ENCODE results near the gene DAGLA. TPM values are rescaled to one million over a fixed set of nuclear protein-coding genes. Genes with fewer than 3 reads are reported as not detected.
"Not testable (repeated sequence)": the region's sequence is repeated elsewhere in the genome, so short reads cannot be mapped to it uniquely, and the experiment has no call there.

Gene DAGLA
- total and polyA plus RNA-seq, 3 donors from 2014 or later = 5.1 to 8.3 (median 7.1) TPM

DNA sequence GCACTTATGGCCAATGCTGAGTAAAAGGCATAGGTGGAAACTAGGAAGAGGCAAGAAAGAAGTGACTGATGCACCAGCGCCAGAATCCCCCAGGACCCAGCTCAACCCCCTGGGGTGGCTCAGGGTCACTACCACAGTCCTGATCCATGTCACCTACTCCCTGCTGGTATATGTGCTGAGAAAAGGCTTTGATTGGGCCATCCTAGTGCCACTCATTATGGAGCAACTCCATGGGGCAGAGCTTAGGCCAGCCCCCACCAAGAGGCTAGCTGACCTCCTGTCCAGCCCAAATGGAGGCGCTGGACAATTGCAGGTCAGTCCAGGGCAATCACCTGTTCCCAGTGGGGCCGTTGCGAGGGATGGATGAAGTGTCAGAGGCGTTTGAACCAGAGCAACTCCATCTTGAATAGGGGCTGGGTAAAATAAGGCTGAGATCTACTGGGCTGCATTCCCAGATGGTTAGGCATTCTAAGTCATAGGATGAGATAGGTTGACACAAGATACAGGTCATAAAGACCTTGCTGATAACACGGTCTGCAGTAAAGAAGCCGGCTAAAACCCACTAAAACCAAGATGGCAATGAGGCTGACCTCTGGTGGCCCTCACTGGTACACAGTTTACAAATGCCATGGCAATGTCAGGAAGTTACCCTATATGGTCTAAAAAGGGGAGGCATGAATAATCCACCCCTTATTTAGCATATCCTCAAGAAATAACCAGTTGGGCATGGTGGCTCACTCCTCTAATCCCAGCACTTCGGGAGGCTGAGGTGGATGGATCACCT lies 20.6 kb upstream of the DAGLA start:
- Histone ChIP-seq H3K4me3 (no peak overlapping the region), H3K9me3 (no peaks in the 10 kb centered on the region), H3K4me1 (no peaks in the 10 kb centered on the region), H3K36me3 (ENCODE audit: low read depth, missing control alignments) (no peaks in the 10 kb centered on the region), H3K27ac (no peak overlapping the region), H3K27me3 (no peaks in the 10 kb centered on the region)
- TF ChIP-seq POLR2A (IDR thresholded peaks at IDR 0.05) = no peak
- no peak for TF ChIP-seq CTCF (IDR thresholded peaks at IDR 0.05)
- intact Hi-C loops (cut with DNase I; ENCODE audit: low total_unique reads) = no loop called here
- no peak for DNase-seq
- WGBS, 2 donors = 80 to 83% methylated on average over 5 to 8 of the region's 8 CpGs

DNA sequence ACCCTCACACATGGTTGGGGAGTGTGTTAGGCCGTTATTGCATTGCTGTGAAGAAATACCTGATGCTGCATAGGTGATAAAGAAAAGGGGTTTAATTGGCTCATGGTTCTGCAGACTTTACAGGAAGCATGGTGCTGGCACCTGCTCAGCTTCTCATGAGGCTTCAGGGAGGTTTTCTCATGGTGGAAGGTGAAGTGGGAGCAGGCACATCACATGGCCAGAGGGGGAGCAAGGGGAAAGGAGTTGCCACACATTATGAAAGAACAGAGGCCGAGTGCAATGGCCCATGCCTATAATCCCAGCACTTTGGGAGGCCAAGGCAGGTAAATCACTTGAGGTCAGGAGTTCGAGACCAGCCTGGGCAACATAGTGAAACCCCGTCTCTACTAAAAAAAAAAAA lies 19.2 kb upstream of the DAGLA start:
- DNase-seq; H3K27me3 ChIP-seq; H3K9me3 ChIP-seq; intact Hi-C loops (cut with DNase I; ENCODE audit: low total_unique reads); H3K4me1 ChIP-seq; H3K27ac ChIP-seq; H3K36me3 ChIP-seq (ENCODE audit: low read depth, missing control alignments); H3K4me3 ChIP-seq: not testable (repeated sequence)
- 80 to 85% methylated on average over 4 of the region's 4 CpGs for WGBS, 2 donors

GRCh38 chr11:61666684-61667297 lies 13.4 kb upstream of the DAGLA start:
- WGBS, 2 donors = 95 to 96% methylated on average over 3 of the region's 3 CpGs
- H3K4me1 ChIP-seq = no peaks in the 10 kb centered on the region
- H3K27ac ChIP-seq = no peak overlapping the region

DNA sequence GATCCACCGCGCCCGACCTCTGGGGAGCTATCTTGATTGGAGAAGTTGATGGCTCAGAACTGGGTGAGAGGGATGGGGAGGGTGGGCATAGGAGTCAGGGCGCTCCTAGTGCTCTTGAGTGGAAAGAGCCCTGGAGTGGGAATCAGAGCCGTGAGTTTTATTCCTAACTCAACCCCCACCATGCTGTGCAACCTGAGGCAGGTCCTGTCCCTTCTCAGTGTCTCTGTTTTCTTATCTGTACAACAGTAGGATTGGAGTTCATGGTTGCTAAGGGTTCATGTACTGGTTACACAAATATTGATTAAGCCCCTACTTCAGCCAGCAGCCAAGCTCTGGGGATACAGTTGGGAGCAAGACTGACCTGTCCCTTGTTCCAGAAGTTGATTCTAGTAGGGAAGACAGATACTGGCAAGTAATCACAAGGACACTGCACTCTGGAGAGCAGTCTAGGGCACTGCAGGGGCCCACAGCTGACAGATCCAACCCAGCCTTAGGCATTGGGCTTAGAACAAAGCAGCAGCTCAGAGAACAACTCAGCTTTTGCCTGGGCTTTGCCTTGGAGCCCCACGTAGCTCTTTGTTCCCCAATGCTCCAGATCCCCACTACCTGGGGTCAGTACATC lies 12.4 kb upstream of the DAGLA start:
- Histone ChIP-seq H3K9me3 (no peaks in the 10 kb centered on the region), H3K4me1 (no peaks in the 10 kb centered on the region), H3K27ac (no peak overlapping the region), H3K4me3 (no peak overlapping the region), H3K36me3 (ENCODE audit: low read depth, missing control alignments) (no peaks in the 10 kb centered on the region), H3K27me3 (no peaks in the 10 kb centered on the region)
- TF ChIP-seq CTCF (IDR thresholded peaks at IDR 0.05) = no peak
- TF ChIP-seq POLR2A (IDR thresholded peaks at IDR 0.05) = no peak
- intact Hi-C loops (cut with DNase I; ENCODE audit: low total_unique reads) = no loop called here
- WGBS, 2 donors = 85 to 92% methylated on average over 6 of the region's 6 CpGs
- no peak for DNase-seq

More at GRCh38 chr11:61666684-61667297, 13.4 kb upstream of the DAGLA start:
- intact Hi-C loops (cut with DNase I; ENCODE audit: low total_unique reads) = no loop called here
- DNase-seq = no peak
- no peak overlapping the region for H3K4me3 ChIP-seq
- no peaks in the 10 kb centered on the region for H3K27me3 ChIP-seq
- no peaks in the 10 kb centered on the region for H3K9me3 ChIP-seq
- no peaks in the 10 kb centered on the region for H3K36me3 ChIP-seq (ENCODE audit: low read depth, missing control alignments)
- TF ChIP-seq CTCF (IDR thresholded peaks at IDR 0.05) (no peak), POLR2A (IDR thresholded peaks at IDR 0.05) (no peak)

DNA sequence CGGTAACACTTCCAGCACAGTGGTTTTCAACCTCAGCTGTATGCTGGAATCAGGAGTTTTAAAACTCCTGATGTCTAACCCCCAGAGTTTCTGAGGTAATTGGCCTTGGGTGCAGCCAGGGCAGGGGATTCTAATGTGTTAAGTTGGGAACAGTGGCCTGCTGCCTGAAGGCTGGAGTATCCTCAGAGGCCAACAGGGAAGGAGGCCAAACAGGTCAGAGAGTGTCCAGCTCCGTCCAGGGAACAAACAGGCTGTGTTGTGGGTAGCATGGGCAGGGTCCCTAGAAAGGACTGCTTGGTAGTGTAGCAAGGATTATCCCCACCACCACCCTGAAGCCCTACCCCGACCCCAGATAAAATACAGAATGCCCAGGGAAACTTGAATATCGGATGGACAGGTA lies 10.8 kb upstream of the DAGLA start:
- intact Hi-C loops (cut with DNase I; ENCODE audit: low total_unique reads) = no loop called here
- no peak overlapping the region for H3K4me3 ChIP-seq
- TF ChIP-seq CTCF (IDR thresholded peaks at IDR 0.05) (no peak), POLR2A (IDR thresholded peaks at IDR 0.05) (no peak)

More for the DNA sequence above, 10.8 kb upstream of the DAGLA start:
- no peaks in the 10 kb centered on the region for H3K27me3 ChIP-seq
- no peaks in the 10 kb centered on the region for H3K9me3 ChIP-seq
- 79 to 85% methylated on average over 4 of the region's 4 CpGs for WGBS, 2 donors
- no peak for DNase-seq
- H3K36me3 ChIP-seq (ENCODE audit: low read depth, missing control alignments) = no peaks in the 10 kb centered on the region
- no peak overlapping the region for H3K27ac ChIP-seq
- no peaks in the 10 kb centered on the region for H3K4me1 ChIP-seq
